HG02642 (cell line): ENCODE data around the gene CCDC141.

ENCODE experiments used
- ATAC-seq: cut with Tn5 transposase; IDR thresholded peaks from one replicate; pipeline ENCODE4 v1.9.1; 2021; ENCODE audit warnings: mild to moderate bottlenecking; ENCODE audit not compliant: unreplicated experiment, poor library complexity

CCDC141 gene

DNA sequence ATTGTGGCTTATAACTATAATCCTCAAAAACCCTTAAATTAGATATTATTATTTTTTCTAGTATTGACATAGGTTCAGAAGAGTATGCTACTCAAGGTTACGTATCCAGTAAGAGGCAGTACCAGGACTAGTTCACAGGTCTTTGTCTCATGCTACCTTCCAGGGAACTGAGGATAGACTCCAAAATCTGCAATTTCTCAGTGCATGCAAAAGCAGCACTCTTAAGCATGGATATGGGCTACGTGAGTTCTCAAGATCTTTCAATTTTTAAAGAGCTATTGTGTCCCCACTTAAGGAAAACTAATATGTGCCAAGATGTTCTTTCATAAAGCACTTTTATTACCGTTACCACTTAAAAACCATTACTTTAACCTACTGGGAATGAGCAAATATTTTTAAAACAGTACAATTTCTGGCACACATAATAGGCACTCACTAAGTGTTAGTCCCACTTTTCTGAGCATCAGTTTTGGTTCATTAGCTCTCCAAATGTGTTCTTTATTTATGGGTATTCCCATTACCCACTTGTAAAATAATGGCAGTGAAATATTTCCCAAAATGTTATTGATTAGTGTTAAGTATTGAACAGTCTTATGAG is 128.9 kb downstream of the CCDC141 start:
- ATAC-seq: no peak

DNA sequence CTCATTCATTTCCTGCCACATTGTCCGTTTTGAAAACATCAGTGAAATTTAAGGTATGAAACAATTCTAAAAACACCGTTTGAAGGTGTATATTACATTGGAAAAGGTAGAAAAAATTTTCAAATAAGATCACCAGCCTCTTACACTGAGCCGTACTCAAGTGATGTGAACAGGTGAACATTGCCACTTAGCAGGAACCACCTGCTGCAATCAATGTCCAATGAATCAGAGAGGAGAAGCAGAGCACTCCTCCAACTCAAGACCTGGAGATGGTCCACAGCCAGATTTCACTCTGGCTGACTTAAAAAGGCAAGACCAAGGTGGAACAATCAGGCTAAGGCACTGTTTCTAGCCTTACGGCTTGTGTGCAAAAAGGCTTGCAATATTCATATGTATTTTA is 132.4 kb downstream of the CCDC141 start:
- ATAC-seq: no peak

DNA sequence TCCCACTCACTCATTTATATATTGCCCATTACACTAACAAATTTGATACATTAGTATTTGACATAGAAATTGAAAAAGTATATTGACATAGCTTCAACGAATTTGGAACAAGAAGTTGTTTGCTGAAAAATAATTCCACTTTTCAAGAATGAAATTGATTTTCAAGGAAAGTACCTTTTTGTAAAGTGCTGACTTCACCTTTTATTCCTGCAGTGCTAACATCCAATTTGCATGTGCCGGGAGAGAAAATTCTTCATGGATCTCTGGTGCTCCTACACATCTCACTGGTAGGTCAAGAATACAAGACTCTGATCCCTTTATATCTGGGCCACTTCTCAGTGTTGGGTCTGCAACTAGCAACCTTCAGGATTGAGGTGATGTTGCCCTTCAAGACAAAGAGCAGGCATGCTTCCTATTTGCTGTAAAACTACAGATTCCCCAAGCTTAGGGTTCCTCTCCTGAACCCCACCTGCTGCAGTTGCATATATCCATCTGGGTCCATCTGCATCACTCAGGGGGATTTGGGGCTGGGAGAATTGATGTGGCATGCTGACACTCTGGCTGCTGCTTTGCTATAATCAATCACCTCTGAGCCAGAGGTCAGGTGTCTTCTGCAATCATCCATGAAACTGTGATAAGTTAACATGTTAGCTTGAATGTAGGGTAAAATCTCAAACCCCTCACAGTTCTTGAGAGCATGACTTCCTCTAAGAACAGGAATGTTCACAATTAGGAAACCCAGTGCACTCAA is 134.3 kb downstream of the CCDC141 start:
- ATAC-seq: no peak

DNA sequence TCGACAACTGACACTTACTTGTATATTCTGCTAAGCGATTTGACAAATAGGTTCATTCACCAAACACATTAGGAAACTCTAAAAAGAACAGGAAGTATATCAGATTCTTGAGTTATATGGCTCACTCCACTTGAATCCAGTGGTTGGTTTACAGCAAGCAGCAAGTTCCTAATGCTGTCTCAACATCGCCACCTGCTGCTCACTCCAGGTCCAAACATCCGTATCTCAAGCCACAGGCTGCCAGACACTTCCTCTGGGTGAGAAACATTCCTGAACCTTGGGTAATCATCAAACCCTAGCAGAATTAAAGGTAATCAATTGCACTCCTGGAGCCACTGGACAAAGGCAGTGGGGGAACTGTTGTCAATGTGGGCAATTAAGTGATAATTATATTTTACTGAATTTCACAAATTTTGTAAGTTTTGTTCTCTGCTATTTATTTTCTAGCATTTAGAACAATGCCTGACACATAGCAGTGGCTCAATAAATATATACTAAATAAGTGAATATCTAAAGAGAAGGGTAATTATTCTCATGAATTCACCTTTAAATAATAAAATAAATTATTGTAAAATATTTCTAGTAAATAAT is 135.6 kb downstream of the CCDC141 start:
- ATAC-seq: peak; percentile 90

DNA sequence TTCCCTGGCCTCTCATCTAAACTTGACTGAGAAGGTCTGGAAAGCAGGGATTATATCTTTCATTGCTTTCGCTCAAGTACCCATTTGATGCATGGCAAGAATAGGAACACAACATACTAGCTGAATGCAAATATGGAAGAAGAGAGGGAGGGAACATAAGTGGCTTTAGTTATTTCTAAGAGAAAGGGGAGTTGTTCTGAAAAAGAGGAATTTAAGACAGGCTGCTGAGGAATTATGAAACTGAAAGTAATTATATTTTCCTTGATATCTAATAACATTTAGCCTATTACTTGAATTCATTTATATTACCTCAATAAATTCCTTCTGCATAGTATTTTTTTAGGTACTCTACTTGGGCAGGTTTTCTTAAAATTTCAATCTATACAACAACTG is 136.9 kb downstream of the CCDC141 start:
- ATAC-seq: no peak

DNA sequence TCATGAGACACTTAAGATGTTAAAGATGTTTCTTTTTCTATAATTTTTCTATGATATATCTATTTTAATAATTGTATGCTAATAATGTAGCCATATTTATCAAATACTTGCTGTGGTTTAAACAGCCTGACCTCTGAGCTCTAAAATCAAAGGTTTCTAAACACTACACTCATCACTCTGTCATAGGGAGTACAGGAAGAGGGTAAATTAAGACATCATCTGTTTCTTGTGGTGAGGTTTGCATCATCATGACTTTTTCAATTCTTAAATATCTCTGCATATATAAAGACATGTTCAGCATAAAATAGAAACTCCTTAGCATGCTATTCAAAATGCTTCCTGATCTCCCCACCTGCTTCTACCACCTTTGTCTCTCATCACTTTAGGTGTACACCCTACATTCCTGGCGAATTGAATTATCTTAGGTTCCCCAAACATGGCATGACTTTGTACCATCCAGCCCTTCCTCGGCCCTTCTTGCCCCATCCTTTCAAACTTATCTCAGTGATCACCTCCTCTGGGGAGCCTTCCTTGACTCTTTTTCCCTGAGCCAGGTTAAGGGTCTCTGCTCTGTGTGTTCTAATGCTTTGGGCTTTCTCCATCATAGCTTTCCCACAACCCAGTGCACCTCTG is 137.4 kb downstream of the CCDC141 start:
- no peak for ATAC-seq

DNA sequence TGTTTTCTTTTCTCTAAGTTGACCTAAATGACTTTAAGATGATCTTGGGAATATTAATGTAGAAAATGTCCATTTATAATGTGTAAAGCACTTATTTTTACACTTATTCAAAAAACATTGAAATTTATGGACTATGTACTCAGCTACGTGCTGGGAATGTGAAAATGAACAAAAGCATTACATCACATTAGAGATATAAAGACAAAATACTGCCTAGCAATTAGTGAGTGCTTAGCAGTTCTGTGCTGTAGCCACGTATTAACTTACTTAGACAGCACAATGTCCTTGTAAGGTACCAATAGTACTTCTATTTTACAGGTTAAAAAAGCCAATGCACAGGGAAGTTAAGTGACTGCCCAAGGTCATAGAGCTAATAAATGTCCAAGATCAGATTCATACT is 138.9 kb downstream of the CCDC141 start:
- no peak for ATAC-seq

DNA sequence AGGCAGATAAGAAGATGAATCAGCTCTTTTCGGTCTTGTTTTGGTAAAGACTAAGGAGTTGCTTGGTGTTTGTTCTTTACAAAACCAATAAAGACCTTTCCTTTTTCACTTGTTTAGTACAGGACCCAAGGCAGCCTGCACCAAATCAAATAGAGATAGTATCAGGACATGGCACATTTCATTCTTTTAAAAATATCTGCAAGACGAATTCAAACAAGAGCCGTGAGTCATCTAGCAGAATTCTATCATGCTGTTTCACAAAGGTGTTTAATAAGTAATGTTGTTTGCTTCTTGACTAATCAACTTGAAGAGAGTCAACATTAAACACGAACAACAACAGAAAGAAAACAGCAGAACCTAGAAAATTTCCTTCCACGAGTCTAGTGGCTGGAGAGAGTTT is 139.9 kb downstream of the CCDC141 start:
- ATAC-seq: no peak

DNA sequence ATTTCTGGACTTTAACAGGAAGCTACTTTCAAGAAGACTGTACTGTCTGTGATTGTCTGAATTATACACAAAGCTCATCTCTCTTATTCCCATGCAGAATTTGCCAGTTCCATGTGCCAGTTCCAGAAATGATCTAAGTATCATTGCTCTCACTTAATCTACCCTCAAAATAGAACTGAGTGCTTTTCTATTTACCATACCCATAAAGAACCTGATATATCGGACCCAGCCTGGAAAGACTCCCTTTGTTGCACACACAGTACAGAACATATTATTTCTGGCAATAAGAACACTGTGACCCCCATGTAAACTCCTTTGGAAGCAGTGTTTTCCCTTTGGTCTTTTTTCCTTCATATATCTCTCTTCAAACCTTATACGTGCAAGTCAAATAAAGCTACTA is 140.4 kb downstream of the CCDC141 start:
- no peak for ATAC-seq

DNA sequence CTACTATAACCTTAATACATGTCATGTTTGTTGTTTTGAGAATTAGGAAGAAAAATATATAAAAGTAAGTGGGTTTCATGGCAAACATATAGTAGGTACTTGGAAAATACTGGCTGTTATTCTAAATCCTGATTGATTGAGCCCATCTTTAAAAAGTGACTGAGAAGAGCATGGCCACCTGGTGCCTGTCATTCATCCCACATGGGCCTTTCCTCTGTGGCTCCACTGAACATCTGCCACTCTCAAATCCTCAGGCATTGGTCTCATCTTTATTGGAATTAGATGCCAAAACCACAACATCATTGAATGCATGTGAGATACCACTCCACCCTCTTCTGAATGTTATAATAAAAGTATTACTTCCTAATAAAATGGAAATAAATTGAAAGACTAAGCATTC is 141.1 kb downstream of the CCDC141 start:
- ATAC-seq: no peak

DNA sequence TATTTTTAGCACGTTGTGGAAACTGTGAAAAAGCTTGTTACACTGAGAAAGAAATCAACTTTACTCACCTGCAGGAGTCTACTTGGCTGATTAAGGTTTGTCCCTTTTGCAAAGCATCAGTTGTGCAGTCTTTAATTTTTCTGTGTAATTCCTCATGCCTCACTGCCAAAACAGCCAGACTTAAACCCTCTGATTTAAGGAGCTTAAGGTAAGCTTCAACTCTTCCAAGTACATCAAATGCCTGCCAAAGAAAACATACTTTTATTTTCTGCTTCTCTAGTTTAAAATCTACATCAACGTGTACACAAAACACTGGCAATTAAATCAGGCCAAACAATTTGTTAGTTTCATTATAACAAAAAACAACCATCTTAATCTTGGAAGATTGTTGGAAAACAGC is 144.7 kb downstream of the CCDC141 start:
- no peak for ATAC-seq

DNA sequence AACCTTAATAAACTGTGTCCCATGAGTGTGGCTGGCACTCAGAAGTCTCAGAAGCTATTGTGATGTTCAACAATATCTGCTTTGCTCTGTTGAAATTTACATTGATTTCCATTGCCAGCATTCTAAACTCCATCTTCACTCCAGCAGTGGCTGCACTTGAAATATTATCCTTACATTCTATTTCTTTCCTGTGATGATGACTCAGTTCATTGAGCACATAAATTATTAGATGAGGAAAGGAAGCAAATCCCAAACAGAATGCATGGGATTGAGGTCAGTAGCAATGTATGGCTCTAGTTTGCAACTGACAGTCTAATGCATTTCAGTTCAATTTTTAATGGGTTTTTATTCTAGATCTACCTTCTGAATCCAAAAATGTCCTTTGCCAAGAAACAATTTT is 150.3 kb downstream of the CCDC141 start:
- ATAC-seq: no peak

DNA sequence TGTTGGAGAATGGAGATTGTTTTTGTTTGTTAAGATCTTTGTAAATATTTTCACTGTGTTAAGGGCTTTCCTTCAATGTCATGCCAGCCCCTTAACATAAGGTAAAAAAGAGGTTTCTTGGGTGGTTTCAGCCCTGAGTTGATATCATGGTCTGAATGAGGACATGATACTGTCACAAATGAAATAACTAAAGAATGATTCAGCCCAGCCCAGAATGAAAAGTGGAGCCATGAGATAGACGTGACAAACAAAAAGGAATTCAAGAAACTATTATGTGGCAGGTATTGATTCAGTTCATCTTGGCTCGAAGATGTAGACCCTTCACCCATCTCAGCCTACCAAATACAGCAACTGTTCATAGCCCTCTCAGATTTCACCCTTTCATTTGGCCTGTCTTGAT is 154.1 kb downstream of the CCDC141 start:
- no peak for ATAC-seq

DNA sequence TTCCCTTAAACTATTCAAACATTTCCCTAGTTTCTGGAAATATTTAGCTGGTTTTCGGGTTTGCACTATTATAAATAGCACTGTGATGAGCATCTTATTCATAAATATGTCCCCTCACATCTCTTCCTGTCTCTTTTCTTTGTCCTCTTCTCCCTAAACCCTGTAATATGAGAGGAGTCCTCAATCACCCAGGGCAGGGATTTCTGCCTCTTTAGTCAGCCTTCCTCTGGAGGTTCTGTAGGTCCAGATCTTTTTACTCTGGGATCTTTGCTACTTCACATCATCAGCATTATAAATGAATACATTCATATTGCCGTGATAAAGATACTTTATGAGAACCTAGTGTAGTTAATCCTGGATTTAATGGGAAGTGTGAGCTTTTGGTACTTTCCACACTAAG is 154.8 kb downstream of the CCDC141 start:
- no peak for ATAC-seq

DNA sequence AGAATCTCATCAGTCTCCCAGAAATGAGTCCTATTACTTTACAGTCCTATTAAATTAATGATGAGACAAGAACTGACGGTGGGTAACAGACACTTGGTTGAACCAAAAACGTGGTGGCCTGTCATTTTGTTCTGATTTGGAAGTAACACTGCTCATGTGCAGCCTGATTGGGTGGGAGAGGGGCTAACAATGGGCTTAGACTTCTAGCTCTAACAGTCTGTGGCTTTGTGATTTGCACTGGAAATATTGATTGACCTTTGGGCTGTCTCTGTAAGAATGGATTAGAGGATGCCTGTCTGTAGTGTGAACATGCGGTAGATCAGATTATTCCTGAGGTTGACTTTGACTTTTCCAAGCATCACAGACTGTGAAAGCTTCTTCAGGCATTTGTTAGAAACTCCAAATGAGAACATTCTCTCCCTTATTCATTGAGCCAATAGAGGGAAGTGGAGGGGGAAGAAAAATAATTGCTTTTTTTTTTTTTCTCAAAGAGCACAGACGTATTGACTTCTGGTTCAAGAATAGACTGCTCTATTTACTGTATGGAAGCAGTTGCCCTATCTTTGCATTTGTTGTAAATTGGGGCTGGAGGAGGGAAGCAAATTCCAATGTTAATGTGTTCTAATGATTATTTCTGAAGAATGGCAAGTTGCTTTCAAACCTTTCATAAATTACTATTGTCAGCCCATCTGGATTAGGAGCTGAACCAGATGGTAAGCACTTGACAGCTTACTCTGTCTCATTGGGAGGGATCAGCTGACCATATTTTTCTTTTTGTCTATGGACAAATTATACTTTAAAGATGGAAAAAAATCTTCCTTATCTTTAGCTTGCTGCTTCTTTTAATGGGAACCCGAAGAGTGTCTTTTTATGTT is 156.9 kb downstream of the CCDC141 start:
- ATAC-seq: no peak

DNA sequence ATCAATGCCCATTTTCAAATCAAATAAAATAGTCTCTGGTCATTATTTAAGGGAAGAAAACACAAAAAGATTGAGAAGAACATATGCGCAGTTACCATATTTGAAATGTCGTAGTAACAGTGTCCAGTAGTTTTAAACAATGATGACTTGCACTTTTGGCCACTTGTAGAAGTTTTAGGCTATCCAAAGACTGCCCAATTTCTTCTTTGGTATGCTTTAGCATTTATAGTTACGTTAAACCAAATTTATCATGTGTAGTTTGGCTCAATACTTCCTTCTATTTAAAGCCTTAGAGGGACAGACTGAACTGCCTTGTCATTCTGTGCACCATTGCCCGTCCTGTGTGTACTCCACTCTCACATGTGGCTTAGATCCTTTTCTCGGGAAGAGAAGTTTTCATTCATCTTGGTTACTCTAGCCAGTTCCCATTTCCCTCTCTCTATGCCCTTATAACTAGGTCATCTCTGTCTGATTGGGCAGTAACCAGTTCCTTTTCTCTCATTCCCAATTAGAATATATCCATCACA is 157.9 kb downstream of the CCDC141 start:
- ATAC-seq: no peak

DNA sequence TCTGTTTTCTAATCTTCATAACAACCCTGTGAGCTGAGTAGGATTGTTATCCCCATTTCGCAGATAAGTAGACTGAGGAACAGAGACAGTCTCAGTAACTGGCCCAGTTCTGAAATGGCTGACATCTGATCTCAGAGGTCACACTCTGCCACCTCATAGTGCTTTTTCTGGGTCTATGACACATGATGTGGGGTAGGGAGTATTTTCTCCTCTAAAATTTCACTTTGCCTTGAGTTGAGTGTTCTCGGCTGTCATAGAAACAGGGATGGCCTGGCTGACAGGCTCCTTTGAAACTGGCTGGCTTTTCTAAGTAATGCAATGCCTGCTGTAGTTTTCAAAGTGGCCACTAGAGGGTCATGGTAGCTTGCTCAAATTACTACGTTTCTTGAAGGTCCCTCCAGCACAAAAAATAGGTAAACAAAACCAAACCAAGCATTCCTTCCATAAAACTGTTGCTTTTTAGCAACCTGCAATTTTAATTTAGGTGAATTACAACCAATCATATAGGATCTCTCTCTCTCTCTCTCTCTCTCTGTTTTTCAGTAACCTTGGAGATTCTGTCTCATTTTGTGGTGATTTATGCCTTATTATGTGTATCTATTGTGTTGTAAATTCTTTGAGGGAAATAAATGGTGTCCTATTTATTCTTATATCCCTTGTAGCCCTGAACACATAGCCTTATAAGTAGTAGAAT is 158.5 kb downstream of the CCDC141 start:
- ATAC-seq: peak; percentile 76

DNA sequence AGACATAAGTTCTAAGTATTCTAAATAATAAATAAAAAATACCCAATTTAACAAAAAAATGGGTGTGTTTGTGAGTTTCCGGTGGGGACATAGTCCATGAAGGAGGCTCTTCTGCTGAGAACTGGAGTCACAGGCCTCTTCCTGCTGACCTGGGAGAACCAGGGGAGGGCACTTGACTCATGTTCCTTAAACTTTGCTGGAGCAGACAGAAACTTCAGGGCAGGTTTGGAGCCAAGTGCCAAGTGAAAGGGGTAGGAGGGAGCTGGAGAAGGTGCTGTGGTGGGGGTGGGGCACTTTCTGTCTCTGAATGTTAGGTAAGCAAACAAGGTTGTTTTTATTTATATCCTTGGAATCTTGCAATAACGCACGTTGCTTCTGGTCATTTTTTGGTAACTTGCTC is 163.9 kb downstream of the CCDC141 start:
- ATAC-seq: no peak

DNA sequence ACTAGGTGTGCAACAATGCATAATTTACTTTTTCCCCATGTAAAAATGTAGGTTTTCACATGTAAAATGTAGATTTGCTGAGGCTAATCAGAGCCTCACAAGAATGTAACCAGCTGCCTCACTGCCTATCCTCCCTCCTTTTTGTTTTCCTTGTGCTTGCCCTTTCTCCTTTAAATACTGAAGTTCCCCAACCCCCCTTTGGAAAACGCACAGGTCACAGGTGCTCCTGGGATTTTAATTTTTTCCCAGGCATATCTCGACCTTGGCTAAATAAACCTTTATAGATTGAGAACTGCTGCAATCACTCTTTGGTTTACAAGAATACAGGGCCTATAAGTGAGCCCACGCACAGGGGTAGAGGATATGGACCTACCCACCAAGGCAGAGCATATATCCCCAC is 165.5 kb downstream of the CCDC141 start:
- ATAC-seq: no peak
